Transverse colon (tissue), 3 donors: ENCODE measurements around the gene CLDN8.

ENCODE experiments used
- EP300 ChIP-seq: sonication (generic); formaldehyde crosslinking; IDR thresholded peaks from one replicate; pipeline ENCODE4 v1.6.1; 2017; ENCODE audit warnings: antibody characterized with exemption, low read depth
- POLR2A ChIP-seq: fragments of 450-650 bp; IDR thresholded peaks from one replicate; pipeline ENCODE4 v1.6.1; 2016; ENCODE audit warnings: antibody characterized with exemption, mild to moderate bottlenecking, moderate library complexity
- TF ChIP-seq, protein P1 (sequence below), 5 experiments: fragments of 200-600 bp in 3 of 5; fragments of 450-650 bp in 2 of 5; sonication (generic) in 3 of 5; IDR thresholded peaks; 1 replicate in 2 of 5; 2 replicates in 3 of 5; pipeline ENCODE4 v1.5.1; 2016 to 2017; ENCODE audit warnings: antibody characterized with exemption in 5 of 5, inconsistent platforms in 3 of 5, mild to moderate bottlenecking in 2 of 5, moderate library complexity in 1 of 5

DNA sequence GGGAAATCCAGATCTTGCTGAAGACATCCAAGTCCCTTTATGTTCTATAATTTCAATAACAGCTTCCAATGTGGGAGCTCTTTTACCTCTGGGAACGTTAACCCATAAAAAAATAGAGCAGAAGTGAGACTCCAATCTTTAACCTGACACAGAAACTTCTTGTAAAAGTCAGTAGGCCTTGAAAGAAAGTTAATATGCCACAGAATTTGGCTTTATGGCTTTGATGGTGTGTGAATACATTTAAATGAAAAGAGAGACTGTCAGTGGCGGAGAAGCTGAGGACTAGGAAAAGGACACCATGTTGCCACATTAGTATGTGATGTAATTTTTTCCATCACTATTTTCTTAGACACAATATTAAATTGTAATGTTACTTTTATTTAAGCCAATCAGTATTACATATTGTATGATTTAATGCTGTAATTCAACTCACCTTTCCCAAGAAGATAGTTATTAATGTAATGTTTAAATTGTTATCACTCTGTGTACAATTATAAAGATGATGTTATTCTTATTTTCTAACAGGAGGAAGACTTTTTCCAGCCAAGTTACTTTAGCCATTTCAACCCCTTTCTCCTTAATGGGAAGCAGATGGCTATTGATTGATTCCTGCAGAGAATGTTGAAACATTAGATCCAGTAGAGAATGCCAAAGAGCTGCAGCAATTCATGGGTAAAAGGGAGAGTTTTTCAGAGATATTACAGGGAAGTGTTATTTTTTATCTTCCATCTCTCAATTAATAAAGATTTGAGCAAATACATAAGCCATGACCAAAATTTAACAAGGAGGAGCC, 17.5 kb upstream of the CLDN8 start:
- TF ChIP-seq, protein P1, sequence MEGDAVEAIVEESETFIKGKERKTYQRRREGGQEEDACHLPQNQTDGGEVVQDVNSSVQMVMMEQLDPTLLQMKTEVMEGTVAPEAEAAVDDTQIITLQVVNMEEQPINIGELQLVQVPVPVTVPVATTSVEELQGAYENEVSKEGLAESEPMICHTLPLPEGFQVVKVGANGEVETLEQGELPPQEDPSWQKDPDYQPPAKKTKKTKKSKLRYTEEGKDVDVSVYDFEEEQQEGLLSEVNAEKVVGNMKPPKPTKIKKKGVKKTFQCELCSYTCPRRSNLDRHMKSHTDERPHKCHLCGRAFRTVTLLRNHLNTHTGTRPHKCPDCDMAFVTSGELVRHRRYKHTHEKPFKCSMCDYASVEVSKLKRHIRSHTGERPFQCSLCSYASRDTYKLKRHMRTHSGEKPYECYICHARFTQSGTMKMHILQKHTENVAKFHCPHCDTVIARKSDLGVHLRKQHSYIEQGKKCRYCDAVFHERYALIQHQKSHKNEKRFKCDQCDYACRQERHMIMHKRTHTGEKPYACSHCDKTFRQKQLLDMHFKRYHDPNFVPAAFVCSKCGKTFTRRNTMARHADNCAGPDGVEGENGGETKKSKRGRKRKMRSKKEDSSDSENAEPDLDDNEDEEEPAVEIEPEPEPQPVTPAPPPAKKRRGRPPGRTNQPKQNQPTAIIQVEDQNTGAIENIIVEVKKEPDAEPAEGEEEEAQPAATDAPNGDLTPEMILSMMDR (IDR thresholded peaks at IDR 0.05) = no peak
- no peak for TF ChIP-seq EP300
- TF ChIP-seq POLR2A = no peak
